Cardiac muscle cell (in vitro differentiated cells and primary cell): Measurements from ENCODE around the gene ACBD5. TPM values are rescaled to one million over a fixed set of nuclear protein-coding genes. Genes with fewer than 3 reads are reported as not detected.

Source experiments
- DNase-seq, 2 donors: peaks; one replicate each; pipeline versions ENCODE4 v3.0.0 to v3.0.0-alpha.2; 2010 to 2017; ENCODE audit warnings: low read depth in 1 of 2, low spot score in 1 of 2
- H3K27ac ChIP-seq: fragments of 200-600 bp; sonication (generic); 2 replicates; pipeline ENCODE4 v1.5.1; 2016
- H3K27me3 ChIP-seq: fragments of 200-600 bp; sonication (generic); 2 replicates; pipeline ENCODE4 v1.6.0; 2016; ENCODE audit warnings: control low read depth
- H3K36me3 ChIP-seq: fragments of 200-600 bp; sonication (generic); 2 replicates; pipeline ENCODE4 v1.5.1; 2016; ENCODE audit warnings: control low read depth
- H3K4me1 ChIP-seq: fragments of 200-600 bp; sonication (generic); 2 replicates; pipeline ENCODE4 v1.8.1; 2017; ENCODE audit warnings: low read depth, mild to moderate bottlenecking, mixed run types
- H3K4me3 ChIP-seq: fragments of 200-600 bp; sonication (generic); 2 replicates; pipeline ENCODE4 v1.5.1; 2016; ENCODE audit warnings: mild to moderate bottlenecking
- H3K9me3 ChIP-seq: fragments of 200-600 bp; sonication (generic); 2 replicates; pipeline ENCODE4 v1.5.1; 2017; ENCODE audit warnings: low read depth, mild to moderate bottlenecking, control low read depth
- polyA plus RNA-seq: library from polyadenylated mRNA; unstranded; fragments of >200 nt; fragmentation: Nextera tagmentation; extraction: Ambion mirVana; gene quantifications from 2 replicates; pipeline ENCODE4 v1.2.1, GENCODE V29; 2016
- total RNA-seq: library from RNA; depleted of rRNA; stranded (reverse); fragments of >200 nt; gene quantifications from 2 replicates; pipeline ENCODE4 v1.2.3, GENCODE V29; 2016
- TF ChIP-seq, protein P1 (sequence below): IDR thresholded peaks from 2 replicates; pipeline ENCODE4 v1.5.1; 2012; ENCODE audit warnings: low read depth, mild to moderate bottlenecking, low read length

The ACBD5 gene
- total and polyA plus RNA-seq, 2 experiments from 2014 or later, result 17.8 to 27.0 TPM

- Histone ChIP-seq H3K27me3 (no peaks in the 10 kb centered on the region), H3K9me3 (no peaks in the 10 kb centered on the region), H3K36me3 (peaks cover 13% of the 10 kb centered on the region), H3K4me1 (peaks cover 11% of the 10 kb centered on the region), H3K4me3 (peak within 1 kb of the TSS; percentile 95), H3K27ac (peak within 1 kb of the TSS; percentile 98)
- TF ChIP-seq, protein P1, sequence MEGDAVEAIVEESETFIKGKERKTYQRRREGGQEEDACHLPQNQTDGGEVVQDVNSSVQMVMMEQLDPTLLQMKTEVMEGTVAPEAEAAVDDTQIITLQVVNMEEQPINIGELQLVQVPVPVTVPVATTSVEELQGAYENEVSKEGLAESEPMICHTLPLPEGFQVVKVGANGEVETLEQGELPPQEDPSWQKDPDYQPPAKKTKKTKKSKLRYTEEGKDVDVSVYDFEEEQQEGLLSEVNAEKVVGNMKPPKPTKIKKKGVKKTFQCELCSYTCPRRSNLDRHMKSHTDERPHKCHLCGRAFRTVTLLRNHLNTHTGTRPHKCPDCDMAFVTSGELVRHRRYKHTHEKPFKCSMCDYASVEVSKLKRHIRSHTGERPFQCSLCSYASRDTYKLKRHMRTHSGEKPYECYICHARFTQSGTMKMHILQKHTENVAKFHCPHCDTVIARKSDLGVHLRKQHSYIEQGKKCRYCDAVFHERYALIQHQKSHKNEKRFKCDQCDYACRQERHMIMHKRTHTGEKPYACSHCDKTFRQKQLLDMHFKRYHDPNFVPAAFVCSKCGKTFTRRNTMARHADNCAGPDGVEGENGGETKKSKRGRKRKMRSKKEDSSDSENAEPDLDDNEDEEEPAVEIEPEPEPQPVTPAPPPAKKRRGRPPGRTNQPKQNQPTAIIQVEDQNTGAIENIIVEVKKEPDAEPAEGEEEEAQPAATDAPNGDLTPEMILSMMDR, result no peak
- peak; percentile 90 to 96 for DNase-seq
Observed at GRCh38 chr10:27155066-27155754, 85.4 kb downstream of the ACBD5 start, which contains the start of gene MASTL. TSS of gene MASTL (plus strand) at chr10:27155352. CDS start at chr10:27155427, 75 bp downstream.

- peak; percentile 25 to 34 for DNase-seq
- H3K9me3 ChIP-seq, result no peaks in the 10 kb centered on the region
- TF ChIP-seq, protein P1, result no peak
Observed at GRCh38 chr10:27153845-27154193, 86.8 kb downstream of the ACBD5 start.

DNA sequence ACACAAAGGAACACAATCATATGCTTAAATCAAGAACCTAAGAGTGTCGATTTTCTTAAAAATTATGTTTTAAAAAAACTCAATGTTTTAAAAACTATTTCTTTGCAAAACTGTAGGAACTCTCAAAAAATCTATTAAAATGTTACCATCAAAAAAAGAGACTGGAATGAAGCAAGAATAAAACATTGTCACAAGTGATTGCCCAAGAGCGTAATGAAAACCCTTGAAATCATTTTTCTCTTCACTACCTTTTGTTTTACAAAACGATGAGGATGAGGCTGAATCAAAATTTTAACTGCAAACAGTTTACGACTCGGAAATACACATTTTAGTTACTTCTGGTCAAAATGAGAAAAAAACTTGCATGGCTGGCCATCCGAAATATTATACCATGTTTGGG, 87.3 kb downstream of the ACBD5 start:
- Histone ChIP-seq H3K9me3 (no peaks in the 10 kb centered on the region), H3K27ac (peak overlapping the region; percentile 98), H3K36me3 (peaks cover 8% of the 10 kb centered on the region), H3K27me3 (no peaks in the 10 kb centered on the region), H3K4me3 (peak overlapping the region; percentile 95), H3K4me1 (peaks cover 11% of the 10 kb centered on the region)
- peak in 1 of 2 donors; percentile 6 for DNase-seq
- TF ChIP-seq, protein P1, result no peak

More at GRCh38 chr10:27153845-27154193, 86.8 kb downstream of the ACBD5 start:
- Histone ChIP-seq H3K27me3 (no peaks in the 10 kb centered on the region), H3K27ac (peak overlapping the region; percentile 98), H3K4me1 (peaks cover 11% of the 10 kb centered on the region), H3K4me3 (peak overlapping the region; percentile 95), H3K36me3 (peaks cover 8% of the 10 kb centered on the region)

GRCh38 chr10:27152687-27153086, 87.9 kb downstream of the ACBD5 start:
- H3K4me1 ChIP-seq, result peaks cover 11% of the 10 kb centered on the region
- TF ChIP-seq, protein P1, result no peak
- H3K4me3 ChIP-seq, result peak overlapping the region; percentile 95
- no peaks in the 10 kb centered on the region for H3K27me3 ChIP-seq
- no peak for DNase-seq
- H3K36me3 ChIP-seq, result peaks cover 11% of the 10 kb centered on the region
- H3K27ac ChIP-seq, result no peak overlapping the region
- no peaks in the 10 kb centered on the region for H3K9me3 ChIP-seq

DNA sequence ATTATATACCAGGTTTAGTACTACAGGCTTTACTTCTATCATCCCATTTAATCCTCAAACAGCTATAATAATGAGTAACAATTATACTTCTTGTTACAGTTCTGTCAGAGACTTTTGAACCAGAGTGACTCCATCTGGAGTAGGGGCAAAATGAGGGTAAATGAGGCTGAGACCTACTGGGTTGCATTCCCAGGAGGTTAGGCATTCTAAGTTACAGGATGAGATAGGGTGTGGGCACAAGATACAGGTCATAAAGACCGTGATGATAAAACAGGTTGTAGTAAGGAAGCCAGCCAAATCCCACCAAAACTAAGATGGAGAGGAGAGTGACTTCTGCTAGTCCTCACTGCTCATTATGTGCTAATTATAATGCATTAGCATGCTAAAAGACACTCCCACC, 90.3 kb downstream of the ACBD5 start:
- Histone ChIP-seq H3K27me3 (no peaks in the 10 kb centered on the region), H3K4me3 (no peak overlapping the region), H3K36me3 (peaks cover 32% of the 10 kb centered on the region), H3K27ac (no peak overlapping the region), H3K4me1 (peaks cover 11% of the 10 kb centered on the region), H3K9me3 (no peaks in the 10 kb centered on the region)
- no peak for DNase-seq
- TF ChIP-seq, protein P1, result no peak
